DOHH2 (cell line): ENCODE results near the gene S1PR2.
A peak's percentile ranks its signal among the peaks of the same experiment; 100 is the strongest.

ENCODE experiments used
- H3F3A ChIP-seq: fragments of 200-600 bp; sonication (generic), shearing (Covaris generic); 2 replicates; pipeline ENCODE4 v1.6.0; 2016; ENCODE audit warnings: antibody characterized with exemption, mild to moderate bottlenecking; ENCODE audit not compliant: control insufficient read depth, insufficient read depth
- H3K27ac ChIP-seq: fragments of 200-600 bp; sonication (generic); 2 replicates; pipeline ENCODE4 v1.5.1; 2014; ENCODE audit warnings: low read depth, mild to moderate bottlenecking, low read length, moderate library complexity
- H3K27me3 ChIP-seq: fragments of 200-600 bp; sonication (generic); 2 replicates; pipeline ENCODE4 v1.6.1; 2014; ENCODE audit warnings: mild to moderate bottlenecking, low read length, mixed read lengths; ENCODE audit not compliant: control insufficient read depth
- H3K36me3 ChIP-seq: fragments of 200-600 bp; sonication (generic); 2 replicates; pipeline ENCODE4 v1.6.1; 2014; ENCODE audit warnings: mild to moderate bottlenecking, low read length, moderate library complexity, mixed read lengths; ENCODE audit not compliant: control insufficient read depth
- H3K4me1 ChIP-seq: fragments of 200-600 bp; sonication (generic); 2 replicates; pipeline ENCODE4 v1.6.1; 2014; ENCODE audit warnings: mild to moderate bottlenecking, low read length, mixed read lengths; ENCODE audit not compliant: control insufficient read depth
- H3K4me2 ChIP-seq: fragments of 200-600 bp; sonication (generic); 2 replicates; pipeline ENCODE4 v1.6.0; 2014; ENCODE audit warnings: mild to moderate bottlenecking, low read length, moderate library complexity
- H3K4me3 ChIP-seq: fragments of 200-600 bp; sonication (generic); 2 replicates; pipeline ENCODE4 v1.5.1; 2014; ENCODE audit warnings: mild to moderate bottlenecking, low read length, mixed read lengths
- H3K79me2 ChIP-seq: fragments of 200-600 bp; sonication (generic); 2 replicates; pipeline ENCODE4 v1.6.1; 2014; ENCODE audit warnings: mild to moderate bottlenecking, low read length, mixed read lengths; ENCODE audit not compliant: control insufficient read depth
- H3K9me2 ChIP-seq: fragments of 200-600 bp; sonication (generic); replicated peaks from 2 replicates; pipeline ENCODE4 v1.6.1; 2014; ENCODE audit warnings: mild to moderate bottlenecking, low read length, mixed read lengths; ENCODE audit not compliant: control insufficient read depth
- H3K9me3 ChIP-seq: fragments of 200-600 bp; sonication (generic); 2 replicates; pipeline ENCODE4 v1.6.1; 2014; ENCODE audit warnings: antibody characterized with exemption, low read length, mixed read lengths; ENCODE audit not compliant: control insufficient read depth, insufficient read depth
- H4K20me1 ChIP-seq: fragments of 200-600 bp; sonication (generic); 2 replicates; pipeline ENCODE4 v1.6.0; 2014; ENCODE audit warnings: low read depth, mild to moderate bottlenecking, antibody characterized with exemption, low read length, moderate library complexity; ENCODE audit not compliant: control insufficient read depth, insufficient read depth
- CTCF ChIP-seq: fragments of 200-600 bp; sonication (generic); IDR thresholded peaks from one replicate; pipeline ENCODE4 v1.5.1; 2014; ENCODE audit warnings: antibody characterized with exemption, mild to moderate bottlenecking, low read depth, low read length; ENCODE audit not compliant: poor library complexity, severe bottlenecking
- EZH2phosphoT487 ChIP-seq: fragments of 200-600 bp; sonication (generic); IDR thresholded peaks from 2 replicates; pipeline ENCODE4 v1.6.1; 2017; ENCODE audit warnings: borderline replicate concordance, mild to moderate bottlenecking, antibody characterized with exemption, low read length, moderate library complexity, mixed read lengths

Gene S1PR2

GRCh38 chr19:10223488-10224213 is 7.5 kb downstream of the S1PR2 start:
- Histone ChIP-seq H4K20me1 (peaks cover 29% of the 10 kb centered on the region), H3K9me2 (no peaks in the 10 kb centered on the region), H3K27me3 (no peaks in the 10 kb centered on the region), H3K4me2 (peak overlapping the region; percentile 69), H3K36me3 (peaks cover 94% of the 10 kb centered on the region), H3K27ac (peak overlapping the region; percentile 95), H3K4me1 (peaks cover 99% of the 10 kb centered on the region), H3K79me2 (peaks cover 93% of the 10 kb centered on the region), H3K4me3 (peak overlapping the region; percentile 55), H3F3A (peaks cover 78% of the 10 kb centered on the region), H3K9me3 (no peaks in the 10 kb centered on the region)
- no peak for TF ChIP-seq CTCF
- TF ChIP-seq EZH2phosphoT487: no peak

DNA sequence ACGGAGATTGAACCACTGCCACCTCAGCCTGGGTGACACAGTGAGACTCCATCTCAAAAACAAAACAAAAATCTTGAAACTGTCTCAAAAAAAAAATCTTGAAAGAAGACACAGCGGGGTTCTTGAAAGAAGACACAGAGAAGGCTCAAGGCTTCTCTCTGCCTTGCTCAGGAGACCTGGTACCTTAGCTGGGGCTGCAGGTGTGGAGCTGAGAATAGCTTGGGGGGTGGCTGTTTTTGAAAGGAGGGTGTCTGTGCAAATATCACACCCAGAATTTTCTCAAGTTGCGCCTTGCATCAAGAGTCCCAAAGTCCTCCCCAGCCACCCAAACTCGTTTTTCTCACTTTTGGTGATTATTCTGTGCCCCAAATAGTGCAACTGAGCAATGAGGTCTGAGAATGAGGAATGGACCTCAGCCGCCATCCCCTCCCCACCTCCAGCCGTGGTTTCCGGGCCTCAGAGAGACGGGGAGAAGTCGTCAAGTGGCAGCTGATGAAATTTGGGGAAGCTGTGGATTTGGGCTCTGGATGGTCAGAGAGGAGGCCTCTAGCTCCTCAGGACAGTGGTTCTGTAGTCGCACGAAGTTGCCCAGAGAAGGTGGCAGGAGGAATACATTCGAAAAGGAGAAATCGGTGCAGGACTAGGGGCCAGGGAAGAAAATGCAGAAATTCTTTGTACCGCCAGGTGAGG is 8.8 kb downstream of the S1PR2 start:
- Histone ChIP-seq H3K4me3 (peak overlapping the region; percentile 66), H3K79me2 (peaks cover 80% of the 10 kb centered on the region), H3K9me3 (no peaks in the 10 kb centered on the region), H3K9me2 (no peaks in the 10 kb centered on the region), H3K27me3 (no peaks in the 10 kb centered on the region), H3K27ac (peak overlapping the region; percentile 95), H3F3A (peaks cover 67% of the 10 kb centered on the region), H3K4me1 (peaks cover 86% of the 10 kb centered on the region), H4K20me1 (peaks cover 24% of the 10 kb centered on the region), H3K36me3 (peaks cover 91% of the 10 kb centered on the region), H3K4me2 (peak overlapping the region; percentile 88)
- TF ChIP-seq EZH2phosphoT487: no peak

DNA sequence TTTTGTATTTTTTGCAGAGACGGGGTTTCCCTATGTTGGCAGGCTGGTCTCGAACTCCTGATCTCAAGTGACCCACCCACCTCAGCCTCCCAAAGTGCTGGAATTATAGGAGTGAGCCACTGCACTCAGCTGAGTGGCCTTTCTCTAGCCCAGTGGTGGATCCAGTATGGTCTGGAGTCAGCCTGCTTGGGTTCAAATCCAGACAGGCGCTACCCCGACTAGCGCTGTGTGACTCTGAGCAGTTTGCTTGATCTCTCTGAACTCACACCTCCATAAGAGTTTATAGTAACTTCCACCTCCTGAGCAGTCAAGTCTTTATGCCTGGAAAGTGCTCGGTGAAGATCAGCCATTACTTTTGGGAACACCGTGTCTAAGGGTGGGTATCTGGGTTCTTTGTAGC is 10.4 kb downstream of the S1PR2 start:
- peak overlapping the region; percentile 95 for H3K27ac ChIP-seq
- TF ChIP-seq CTCF (no peak), EZH2phosphoT487 (no peak)
- H4K20me1 ChIP-seq: peaks cover 11% of the 10 kb centered on the region
- peak overlapping the region; percentile 66 for H3K4me3 ChIP-seq
- H3F3A ChIP-seq: peaks cover 54% of the 10 kb centered on the region
- H3K79me2 ChIP-seq: peaks cover 63% of the 10 kb centered on the region
- H3K27me3 ChIP-seq: no peaks in the 10 kb centered on the region
- H3K9me2 ChIP-seq: no peaks in the 10 kb centered on the region
- H3K4me1 ChIP-seq: peaks cover 69% of the 10 kb centered on the region
- peaks cover 79% of the 10 kb centered on the region for H3K36me3 ChIP-seq
- H3K9me3 ChIP-seq: no peaks in the 10 kb centered on the region
- H3K4me2 ChIP-seq: peak overlapping the region; percentile 88

DNA sequence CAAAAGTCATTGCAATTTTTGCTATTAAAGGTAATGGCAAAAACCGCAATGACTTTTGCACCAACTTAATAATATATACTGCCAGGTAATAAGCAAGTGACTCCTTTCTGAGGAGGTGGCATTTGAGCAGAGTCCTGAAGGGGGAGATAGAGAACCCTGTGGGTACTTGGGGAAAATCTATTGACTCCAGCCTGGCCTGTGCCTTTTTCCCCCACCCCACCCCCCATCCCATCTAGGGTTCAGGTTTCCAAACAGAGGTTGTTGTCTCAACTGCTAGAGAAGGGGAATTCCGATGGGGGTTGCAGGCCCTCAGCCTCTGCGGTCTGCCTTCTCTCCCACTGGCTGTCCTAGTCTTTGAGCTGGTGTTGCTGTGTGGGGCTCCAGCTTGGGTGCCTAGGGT is 11.5 kb downstream of the S1PR2 start:
- H3K36me3 ChIP-seq: peaks cover 71% of the 10 kb centered on the region
- H3K9me2 ChIP-seq: no peaks in the 10 kb centered on the region
- H3F3A ChIP-seq: peaks cover 47% of the 10 kb centered on the region
- peak overlapping the region; percentile 95 for H3K27ac ChIP-seq
- H3K4me2 ChIP-seq: peak overlapping the region; percentile 88
- no peaks in the 10 kb centered on the region for H3K27me3 ChIP-seq
- H3K79me2 ChIP-seq: peaks cover 53% of the 10 kb centered on the region
- H3K4me3 ChIP-seq: peak overlapping the region; percentile 66
- TF ChIP-seq EZH2phosphoT487: no peak
- peak; percentile 78 for TF ChIP-seq CTCF
- peaks cover 9% of the 10 kb centered on the region for H4K20me1 ChIP-seq
- no peaks in the 10 kb centered on the region for H3K9me3 ChIP-seq
- H3K4me1 ChIP-seq: peaks cover 59% of the 10 kb centered on the region
